Type B pancreatic cell (in vitro differentiated cells): ENCODE results near the gene ARSK. TPM values are rescaled to one million over a fixed set of nuclear protein-coding genes. Genes with fewer than 3 reads are reported as not detected.
A peak's percentile ranks its signal among the peaks of the same experiment; 100 is the strongest.

Source experiments
- DNase-seq: peaks from one replicate; pipeline ENCODE4 v3.0.0; 2021; ENCODE audit warnings: mixed read lengths; ENCODE audit not compliant: unreplicated experiment; ENCODE audit errors: extremely low spot score
- H3K27ac Mint-ChIP-seq: 2 replicates; pipeline ENCODE4 v1.8.0; 2021; ENCODE audit warnings: mild to moderate bottlenecking, mixed read lengths
- H3K27me3 Mint-ChIP-seq: 2 replicates; pipeline ENCODE4 v1.8.0; 2021; ENCODE audit warnings: mixed read lengths
- H3K36me3 Mint-ChIP-seq: 2 replicates; pipeline ENCODE4 v1.8.0; 2021; ENCODE audit warnings: mixed read lengths
- H3K4me1 Mint-ChIP-seq: one replicate; pipeline ENCODE4 v1.8.0; 2021; ENCODE audit warnings: mixed read lengths; ENCODE audit not compliant: unreplicated experiment
- H3K4me3 Mint-ChIP-seq: 2 replicates; pipeline ENCODE4 v1.8.0; 2021; ENCODE audit warnings: mild to moderate bottlenecking, mixed read lengths
- H3K9me3 Mint-ChIP-seq: 2 replicates; pipeline ENCODE4 v1.8.0; 2021; ENCODE audit warnings: mixed read lengths
- CTCF ChIP-seq: fragments of 200-600 bp; sonication (generic); conservative IDR thresholded peaks from 2 replicates; pipeline ENCODE4 v1.5.0; 2021; ENCODE audit warnings: antibody characterized with exemption, mild to moderate bottlenecking
- long read RNA-seq: library from polyadenylated mRNA; unstranded; transcript quantifications from one replicate; pipeline ENCODE4 v2.0.0, GENCODE V29; 2020
- total RNA-seq: library from RNA; stranded (reverse); gene quantifications from 2 replicates; pipeline ENCODE4 v1.2.1, GENCODE V29; 2021; ENCODE audit warnings: low replicate concordance

Gene ARSK
- 8.1 and 9.1 TPM in 2 replicates for total RNA-seq
- long read RNA-seq, transcript ARSK-201 (8 exons, 3,354 nt): major isoform, 13 of 33 reads
- long read RNA-seq, partial matches to known transcripts: 11 of 33 reads
- long read RNA-seq, other reads (novel, unspliced or antisense): 4 of 33 reads

- Mint-ChIP-seq H3K36me3 (peaks cover 15% of the 10 kb centered on the region), H3K9me3 (no peaks in the 10 kb centered on the region), H3K4me3 (peak within 1 kb of the TSS; percentile 98), H3K27me3 (no peaks in the 10 kb centered on the region), H3K27ac (peak within 1 kb of the TSS; percentile 98), H3K4me1 (peaks cover 19% of the 10 kb centered on the region)
- peak; percentile 60 for TF ChIP-seq CTCF
- DNase-seq: peak; percentile 93
Observed at GRCh38 chr5:95554647-95555548, at the start of gene ARSK, which contains the start of gene SKIC3. Gene ARSK, plus strand, starts transcription at chr5:95555101. Its CDS starts 178 bp downstream, at chr5:95555279. Gene SKIC3, minus strand, starts transcription at chr5:95554977. Its CDS starts 7,827 bp downstream, at chr5:95547150.

- DNase-seq: no peak
- Mint-ChIP-seq H3K27ac (no peak overlapping the region), H3K4me3 (no peak overlapping the region), H3K4me1 (no peaks in the 10 kb centered on the region), H3K36me3 (peaks cover 22% of the 10 kb centered on the region), H3K27me3 (no peaks in the 10 kb centered on the region), H3K9me3 (no peaks in the 10 kb centered on the region)
- TF ChIP-seq CTCF: no peak
Observed at GRCh38 chr5:95508550-95508949, 46.4 kb upstream of the ARSK start.

- TF ChIP-seq CTCF: no peak
- no peak overlapping the region for H3K4me3 Mint-ChIP-seq
- H3K36me3 Mint-ChIP-seq: peaks cover 26% of the 10 kb centered on the region
- no peak for DNase-seq
- no peaks in the 10 kb centered on the region for H3K27me3 Mint-ChIP-seq
- no peaks in the 10 kb centered on the region for H3K4me1 Mint-ChIP-seq
- H3K9me3 Mint-ChIP-seq: no peaks in the 10 kb centered on the region
- no peak overlapping the region for H3K27ac Mint-ChIP-seq
Observed at GRCh38 chr5:95511606-95512005, 43.3 kb upstream of the ARSK start.

GRCh38 chr5:95518417-95518816 lies 36.5 kb upstream of the ARSK start:
- Mint-ChIP-seq H3K9me3 (no peaks in the 10 kb centered on the region), H3K27me3 (no peaks in the 10 kb centered on the region), H3K4me1 (no peaks in the 10 kb centered on the region), H3K27ac (no peak overlapping the region), H3K4me3 (no peak overlapping the region), H3K36me3 (peaks cover 34% of the 10 kb centered on the region)
- no peak for TF ChIP-seq CTCF
- no peak for DNase-seq

- no peak overlapping the region for H3K4me3 Mint-ChIP-seq
- no peak overlapping the region for H3K27ac Mint-ChIP-seq
- H3K27me3 Mint-ChIP-seq: no peaks in the 10 kb centered on the region
- no peak for TF ChIP-seq CTCF
- H3K4me1 Mint-ChIP-seq: no peaks in the 10 kb centered on the region
- no peak for DNase-seq
- H3K36me3 Mint-ChIP-seq: peaks cover 34% of the 10 kb centered on the region
- no peaks in the 10 kb centered on the region for H3K9me3 Mint-ChIP-seq
Observed at GRCh38 chr5:95519151-95519550, 35.8 kb upstream of the ARSK start.
